Measurements from ENCODE around the gene TNNI2.

TNNI2 gene

GRCh38 chr11:1832211-1832919, 6.4 kb upstream of the TNNI2 start:
- no peak for DNase-seq
- Histone ChIP-seq H3K4me1 (peaks cover 0 to 70% (median 56%) of the 10 kb centered on the region in 4 donors), H3K27ac (peak overlapping the region; percentile 85 to 88), H3K27me3 (peaks cover 0 to 5% of the 10 kb centered on the region in 2 donors), H3K4me3 (peak overlapping the region in 1 of 2 donors; percentile 36), H3K9me3 (no peaks in the 10 kb centered on the region), H3K36me3 (no peaks in the 10 kb centered on the region)
- intact Hi-C loops (cut with DNase I; ENCODE audit: low total_unique reads) = loop anchor here (2.0 kb wide), 1 partner anchor 140 kb away; no protein-coding TSS in a partner anchor
- TF ChIP-seq CTCF (IDR thresholded peaks at IDR 0.05) = peak; percentile 98 to 99

GRCh38 chr11:1832920-1833295, 5.9 kb upstream of the TNNI2 start:
- Histone ChIP-seq H3K4me3 (peak overlapping the region in 1 of 2 donors; percentile 36), H3K9me3 (no peaks in the 10 kb centered on the region), H3K27ac (peak overlapping the region; percentile 85 to 88), H3K4me1 (peaks cover 0 to 70% (median 51%) of the 10 kb centered on the region in 4 donors), H3K27me3 (peaks cover 0 to 5% of the 10 kb centered on the region in 2 donors), H3K36me3 (no peaks in the 10 kb centered on the region)
- intact Hi-C loops (cut with DNase I; ENCODE audit: low total_unique reads) = loop anchor here (2.0 kb wide), 1 partner anchor 140 kb away; no protein-coding TSS in a partner anchor
- DNase-seq = no peak
- TF ChIP-seq CTCF (IDR thresholded peaks at IDR 0.05) = no peak

- no peak for TF ChIP-seq CTCF (IDR thresholded peaks at IDR 0.05)
- no peaks in the 10 kb centered on the region for H3K36me3 ChIP-seq
- H3K4me3 ChIP-seq = no peak overlapping the region
- intact Hi-C loops (cut with DNase I; ENCODE audit: low total_unique reads) = no loop called here
- H3K27ac ChIP-seq = no peak overlapping the region
- no peak for DNase-seq
- peaks cover 0 to 60% (median 40%) of the 10 kb centered on the region in 4 donors for H3K4me1 ChIP-seq
- H3K27me3 ChIP-seq = peaks cover 0 to 5% of the 10 kb centered on the region in 2 donors
- no peaks in the 10 kb centered on the region for H3K9me3 ChIP-seq
Measured at GRCh38 chr11:1834062-1834610, 4.6 kb upstream of the TNNI2 start.

- Histone ChIP-seq H3K9me3 (no peaks in the 10 kb centered on the region), H3K4me1 (peaks cover 0 to 52% (median 32%) of the 10 kb centered on the region in 4 donors), H3K4me3 (no peak within 1 kb of the TSS), H3K27me3 (peaks cover 0 to 5% of the 10 kb centered on the region in 2 donors), H3K36me3 (no peaks in the 10 kb centered on the region), H3K27ac (no peak within 1 kb of the TSS)
- intact Hi-C loops (cut with DNase I; ENCODE audit: low total_unique reads) = loop anchor here (5.0 kb wide), 2 partner anchors 42 to 317 kb away; no protein-coding TSS in a partner anchor
- DNase-seq = no peak
- TF ChIP-seq CTCF (IDR thresholded peaks at IDR 0.05) = no peak
Measured at GRCh38 chr11:1834779-1835670, 3.8 kb upstream of the TNNI2 start, which contains the start of gene SYT8. SYT8 (plus strand) TSS chr11:1834990; CDS start chr11:1835106, 116 bp downstream.

- Histone ChIP-seq H3K27me3 (peaks cover 0 to 5% of the 10 kb centered on the region in 2 donors), H3K4me1 (peaks cover 0 to 45% (median 26%) of the 10 kb centered on the region in 4 donors), H3K9me3 (no peaks in the 10 kb centered on the region), H3K4me3 (no peak overlapping the region), H3K36me3 (no peaks in the 10 kb centered on the region), H3K27ac (no peak overlapping the region)
- DNase-seq = no peak
- intact Hi-C loops (cut with DNase I; ENCODE audit: low total_unique reads) = loop anchor here (5.0 kb wide), 2 partner anchors 42 to 317 kb away; no protein-coding TSS in a partner anchor
- no peak for TF ChIP-seq CTCF (IDR thresholded peaks at IDR 0.05)
Measured at GRCh38 chr11:1835671-1836010, 3.1 kb upstream of the TNNI2 start.

All from tibial artery (tissue), 4 donors.